GM13976 (cell line): ENCODE results near the gene C8A.

ENCODE experiments used
- DNase-seq: peaks from one replicate; pipeline ENCODE4 v3.0.0; 2012; ENCODE audit warnings: low spot score
- in situ Hi-C: fragments of 300-500 bp; cut with MboI; formaldehyde crosslinking; loops from one replicate; pipeline ENCODE4 v1.12.0; 2022; ENCODE audit warnings: low sequenced_read_pairs, mixed read lengths, inconsistent platforms; ENCODE audit not compliant: unreplicated experiment
- TF ChIP-seq, protein P1 (sequence below): IDR thresholded peaks from 2 replicates; pipeline ENCODE4 v1.5.1; 2012; ENCODE audit warnings: borderline replicate concordance, mild to moderate bottlenecking; ENCODE audit not compliant: insufficient read depth; ENCODE audit errors: extremely low read depth, missing control alignments, control extremely low read depth

C8A gene

DNA sequence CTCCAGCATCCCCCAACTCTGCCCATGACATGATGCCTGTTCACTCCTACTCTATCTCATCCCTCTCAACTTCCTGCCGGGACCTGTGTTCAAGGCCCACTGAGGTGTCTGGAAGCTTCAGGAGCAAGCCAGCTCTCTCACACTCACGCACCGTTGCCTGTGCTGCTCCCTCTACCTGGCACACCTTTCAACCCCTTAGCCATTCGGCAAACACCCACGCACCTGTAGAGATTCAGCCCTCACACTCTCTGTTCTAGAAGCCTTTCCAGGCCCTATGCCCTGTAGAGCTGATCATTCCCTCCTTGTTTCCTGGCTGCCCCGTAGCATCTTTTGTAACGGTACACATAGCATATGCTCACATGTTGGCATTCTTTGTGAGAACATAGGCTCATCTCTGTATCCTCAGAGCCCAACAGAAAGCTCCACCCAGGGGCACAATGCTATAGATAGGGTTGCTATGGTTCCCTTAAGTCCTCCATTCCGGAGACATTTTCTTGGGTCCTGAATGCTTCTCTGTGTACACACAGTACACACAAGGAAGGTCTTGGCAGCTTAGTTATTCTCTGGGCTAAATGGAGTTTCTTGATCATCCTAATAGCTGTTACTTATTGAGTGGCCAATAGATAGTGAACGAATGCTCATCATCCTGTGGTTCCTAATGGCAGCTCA lies 109.9 kb downstream of the C8A start:
- DNase-seq, result no peak
- TF ChIP-seq, protein P1, sequence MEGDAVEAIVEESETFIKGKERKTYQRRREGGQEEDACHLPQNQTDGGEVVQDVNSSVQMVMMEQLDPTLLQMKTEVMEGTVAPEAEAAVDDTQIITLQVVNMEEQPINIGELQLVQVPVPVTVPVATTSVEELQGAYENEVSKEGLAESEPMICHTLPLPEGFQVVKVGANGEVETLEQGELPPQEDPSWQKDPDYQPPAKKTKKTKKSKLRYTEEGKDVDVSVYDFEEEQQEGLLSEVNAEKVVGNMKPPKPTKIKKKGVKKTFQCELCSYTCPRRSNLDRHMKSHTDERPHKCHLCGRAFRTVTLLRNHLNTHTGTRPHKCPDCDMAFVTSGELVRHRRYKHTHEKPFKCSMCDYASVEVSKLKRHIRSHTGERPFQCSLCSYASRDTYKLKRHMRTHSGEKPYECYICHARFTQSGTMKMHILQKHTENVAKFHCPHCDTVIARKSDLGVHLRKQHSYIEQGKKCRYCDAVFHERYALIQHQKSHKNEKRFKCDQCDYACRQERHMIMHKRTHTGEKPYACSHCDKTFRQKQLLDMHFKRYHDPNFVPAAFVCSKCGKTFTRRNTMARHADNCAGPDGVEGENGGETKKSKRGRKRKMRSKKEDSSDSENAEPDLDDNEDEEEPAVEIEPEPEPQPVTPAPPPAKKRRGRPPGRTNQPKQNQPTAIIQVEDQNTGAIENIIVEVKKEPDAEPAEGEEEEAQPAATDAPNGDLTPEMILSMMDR, result no peak
- in situ Hi-C loops, result no loop called here

DNA sequence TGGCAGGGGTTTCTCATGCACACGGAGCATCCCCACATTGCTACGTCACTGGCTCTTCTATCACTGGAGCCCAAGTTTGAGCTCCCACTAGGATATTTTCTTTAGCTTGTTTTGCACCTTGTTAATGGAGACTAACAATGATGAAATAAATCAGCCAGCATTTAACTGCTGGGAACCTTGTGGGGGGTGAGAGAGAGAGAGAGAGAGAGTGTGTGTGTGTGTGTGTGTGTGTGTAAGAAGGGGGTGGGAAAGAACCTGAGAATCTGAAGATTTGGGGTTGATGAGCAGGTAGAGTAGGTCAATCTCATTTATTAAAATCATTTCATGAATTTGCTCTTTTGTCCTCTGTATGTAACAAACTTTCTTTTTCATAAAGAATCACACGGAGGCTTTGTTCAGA lies 110.6 kb downstream of the C8A start:
- TF ChIP-seq, protein P1, result no peak
- in situ Hi-C loops, result no loop called here
- no peak for DNase-seq

DNA sequence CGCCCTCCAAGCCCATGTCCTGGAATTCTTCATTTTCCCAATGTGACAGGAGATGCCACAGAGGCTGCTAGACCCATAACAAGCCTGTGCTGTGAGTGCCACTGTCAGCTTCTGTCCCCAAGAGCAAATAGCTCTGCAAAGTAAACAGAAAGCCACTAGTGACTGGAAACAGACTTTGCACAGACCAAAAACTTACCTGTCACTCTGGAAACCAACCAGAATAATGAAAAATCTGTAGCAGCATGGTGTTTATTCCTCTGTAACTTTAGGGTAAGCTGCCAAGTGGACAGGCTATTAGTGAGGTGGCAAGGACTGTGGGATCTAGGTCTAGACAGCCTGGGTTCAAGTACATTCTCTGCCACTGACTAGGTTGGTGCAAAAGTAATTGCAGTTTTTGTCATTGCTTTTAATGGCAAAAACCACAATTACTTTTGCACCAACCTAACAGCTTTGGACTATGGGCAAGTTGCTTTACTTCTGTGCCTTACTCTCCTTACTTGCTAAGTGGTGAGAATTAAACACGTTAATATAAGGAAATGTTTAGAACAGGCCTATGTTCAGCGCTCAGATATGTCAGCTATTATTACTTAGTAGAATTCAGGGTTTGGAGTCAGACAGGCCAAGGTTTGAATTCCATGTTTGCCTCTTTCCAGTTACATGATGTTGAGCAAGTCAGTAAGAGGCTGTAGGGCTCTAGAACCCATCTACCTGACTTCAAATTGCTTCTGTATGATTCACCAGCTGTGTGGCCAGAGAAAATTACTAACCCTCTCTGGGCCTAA lies 111.5 kb downstream of the C8A start, which contains the start of gene C8B:
Gene C8B, minus strand, starts transcription at position 100 of the 782 bp plus-strand sequence. Its CDS starts 67 bp downstream, at position 33.
- TF ChIP-seq, protein P1, result no peak
- no peak for DNase-seq
- in situ Hi-C loops, result no loop called here

DNA sequence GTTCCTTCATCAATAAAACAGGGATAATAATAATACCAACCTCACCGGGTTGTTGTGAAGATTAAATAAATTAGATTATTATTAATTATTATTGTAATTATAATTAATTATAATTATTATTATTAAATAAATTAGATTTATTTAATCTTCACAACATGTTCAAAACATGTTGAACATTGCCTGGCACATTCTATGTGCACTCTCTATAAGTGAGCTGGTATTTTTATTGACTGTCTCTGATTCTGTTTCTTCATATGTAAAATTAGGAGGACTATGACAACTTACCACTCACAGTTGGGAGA lies 112.1 kb downstream of the C8A start:
- in situ Hi-C loops, result no loop called here
- DNase-seq, result no peak
- TF ChIP-seq, protein P1, result no peak

DNA sequence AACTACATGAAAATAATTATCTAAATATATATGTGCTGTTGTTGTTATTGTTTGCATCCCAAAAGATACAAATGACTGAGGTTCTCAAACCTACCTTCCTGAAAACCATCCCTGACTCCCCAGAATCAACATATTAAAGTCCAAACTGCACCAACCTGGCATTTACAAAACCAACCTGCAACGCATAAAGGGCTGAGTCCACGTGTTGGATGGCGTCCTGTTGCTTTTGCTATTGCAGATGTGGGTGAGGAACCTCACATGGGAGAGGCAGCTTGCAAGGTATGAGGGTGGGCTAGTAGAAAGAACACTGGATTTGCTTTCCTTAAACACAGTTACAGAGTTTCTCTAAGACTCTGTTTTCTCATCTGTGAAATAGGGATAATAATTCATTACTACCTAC lies 112.8 kb downstream of the C8A start:
- TF ChIP-seq, protein P1, result no peak
- in situ Hi-C loops, result no loop called here
- no peak for DNase-seq
